GM10248 (cell line): ENCODE results near the gene MCC.

Experiments
- CTCF ChIA-PET: fragments of 300-600 bp; sonication (Branson Sonifier 250); formaldehyde crosslinking; extraction: SDS; loops from one replicate; lab custom pipeline; 2021; ENCODE audit warnings: antibody characterized with exemption; lab: Yijun Ruan, JAX
- POLR2A ChIA-PET: fragments of 350-650 bp; sonication (Branson Sonifier 250); formaldehyde crosslinking; extraction: SDS; loops from one replicate; lab custom pipeline; 2020; ENCODE audit warnings: antibody characterized with exemption; lab: Yijun Ruan, JAX
- DNase-seq: peaks from one replicate; pipeline ENCODE4 v3.0.0; 2012; ENCODE audit errors: extremely low spot score
- CTCF ChIP-seq: IDR thresholded peaks from 2 replicates; pipeline ENCODE4 v1.5.1; 2012; ENCODE audit warnings: mild to moderate bottlenecking, low read depth; ENCODE audit errors: extremely low read depth, missing control alignments, control extremely low read depth

MCC gene

DNA sequence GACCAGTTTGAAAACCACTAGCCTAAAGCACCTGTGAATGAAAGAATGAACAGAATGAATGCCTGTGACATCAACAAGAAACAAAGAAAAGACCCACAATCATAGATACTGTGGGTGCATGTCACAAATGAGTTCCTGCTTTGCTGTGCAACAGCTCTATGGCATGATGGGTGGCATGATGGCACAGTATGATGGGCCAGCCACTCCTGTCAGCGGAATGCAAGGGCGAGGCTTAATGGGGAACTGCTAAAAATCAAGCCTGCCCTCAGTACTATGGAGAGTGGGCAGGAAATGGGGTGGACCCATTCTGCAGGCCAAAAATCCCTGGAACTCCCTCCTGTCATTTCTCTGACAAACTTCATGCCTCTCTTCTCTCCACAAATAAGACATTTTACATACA is 422.6 kb downstream of the MCC start:
- DNase-seq, result no peak
- no peak for TF ChIP-seq CTCF
- CTCF ChIA-PET, result no interaction called here
- POLR2A ChIA-PET, result no interaction called here

DNA sequence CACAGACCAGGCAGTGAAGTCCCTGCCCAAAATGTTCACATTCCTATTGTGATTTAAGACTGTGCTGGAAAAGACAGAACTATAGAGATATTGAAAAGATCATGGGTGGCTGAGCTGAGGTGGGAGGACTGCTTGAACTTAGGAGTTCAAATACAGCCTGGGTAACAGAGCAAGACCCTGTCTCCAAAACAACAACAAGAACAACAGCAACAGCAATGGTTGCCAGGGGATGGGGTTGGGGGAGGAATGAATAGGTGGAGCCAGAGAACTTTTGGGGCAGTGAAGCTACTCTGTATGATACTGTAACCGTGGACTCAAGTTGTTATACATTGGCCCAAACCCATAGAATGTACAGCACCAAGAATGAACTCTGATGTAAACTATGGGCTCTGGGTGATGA is 423.4 kb downstream of the MCC start:
- ChIA-PET POLR2A (no interaction called here), CTCF (interaction anchor here (1.6 kb wide), 1 partner anchor 11 kb away, joined by 4 read pairs; no protein-coding TSS in a partner anchor)
- DNase-seq, result no peak
- no peak for TF ChIP-seq CTCF

GRCh38 chr5:113063927-113064326 is 424.3 kb downstream of the MCC start:
- POLR2A ChIA-PET, result interaction anchor here (1.2 kb wide), 1 partner anchor 68 kb away, joined by 3 read pairs; no protein-coding TSS in a partner anchor
- CTCF ChIA-PET, result interaction anchor here (1.2 to 1.6 kb wide), 2 partner anchors 10 to 68 kb away, joined by 3 to 4 read pairs; no protein-coding TSS in a partner anchor
- no peak for DNase-seq
- TF ChIP-seq CTCF, result no peak

DNA sequence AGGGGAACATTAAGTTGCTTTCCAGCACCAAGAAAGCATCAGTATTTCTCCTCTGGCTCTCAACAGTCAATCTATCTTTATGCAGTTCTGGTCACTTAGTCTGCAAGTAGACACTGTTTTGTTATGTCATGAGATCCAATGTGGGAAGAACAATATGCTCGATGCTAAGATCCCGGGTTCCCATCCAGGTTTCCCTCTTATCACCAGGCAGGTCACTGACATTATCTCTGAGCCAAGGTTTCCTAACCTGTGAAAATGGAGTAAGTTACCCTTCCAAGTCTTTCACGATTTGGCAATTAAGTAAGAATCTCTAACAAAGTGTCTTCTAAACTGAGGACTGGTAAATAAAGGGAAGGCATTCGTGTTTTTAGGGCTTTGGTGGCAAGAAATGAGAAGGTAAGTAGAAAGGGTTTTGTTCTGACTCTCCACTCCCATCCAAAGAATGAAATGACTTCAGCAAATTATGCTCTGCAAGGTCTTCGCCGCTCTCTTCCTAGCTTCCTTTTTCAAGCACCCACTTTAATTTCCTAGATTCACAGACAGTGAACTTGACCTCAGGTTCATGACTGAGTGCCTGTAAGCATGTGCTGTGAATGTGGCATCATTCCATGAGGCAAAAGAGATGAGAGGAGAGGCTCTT is 425.3 kb downstream of the MCC start:
- POLR2A ChIA-PET, result interaction anchor here (1.2 kb wide), 1 partner anchor 67 kb away, joined by 3 read pairs; no protein-coding TSS in a partner anchor
- no peak for TF ChIP-seq CTCF
- no peak for DNase-seq
- CTCF ChIA-PET, result interaction anchor here (1.2 to 1.6 kb wide), 2 partner anchors 10 to 67 kb away, joined by 3 to 4 read pairs; no protein-coding TSS in a partner anchor

GRCh38 chr5:113061846-113062780 is 426.1 kb downstream of the MCC start:
- DNase-seq, result no peak
- CTCF ChIA-PET, result no interaction called here
- no peak for TF ChIP-seq CTCF
- POLR2A ChIA-PET, result no interaction called here

DNA sequence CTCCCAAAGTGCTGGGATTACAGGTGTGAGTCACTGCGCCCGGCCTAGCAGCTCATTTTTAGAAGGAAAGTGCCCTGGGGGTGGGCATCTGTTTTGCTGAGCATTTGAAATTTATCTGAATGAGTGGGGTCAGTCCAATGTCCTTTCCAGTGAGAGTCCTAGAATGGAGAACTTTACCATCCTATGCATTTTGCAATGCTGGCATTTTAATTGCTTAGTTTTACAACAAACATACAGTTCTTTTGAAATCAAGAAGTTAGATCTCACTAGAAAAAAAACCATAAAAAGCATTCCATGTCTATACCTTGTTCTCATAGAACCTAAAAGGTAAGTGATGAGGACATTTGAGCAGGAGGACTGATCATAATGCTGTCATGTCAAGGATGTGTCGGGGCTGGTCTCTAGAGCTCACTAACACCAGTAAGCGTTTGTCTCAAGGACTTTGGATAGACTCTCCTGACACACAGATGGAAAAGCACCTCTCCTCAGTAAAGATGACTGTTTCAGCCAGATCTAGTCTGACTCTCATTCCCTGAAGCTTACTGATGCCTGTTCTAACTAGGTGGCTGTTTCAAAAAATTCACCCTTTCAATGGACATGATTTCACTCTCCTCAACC is 427.7 kb downstream of the MCC start:
- ChIA-PET CTCF (interaction anchor here (0.8 to 1.8 kb wide), 2 partner anchors 13 to 15 kb away, joined by 3 to 6 read pairs; no protein-coding TSS in a partner anchor), POLR2A (no interaction called here)
- TF ChIP-seq CTCF, result no peak
- DNase-seq, result no peak
